ENCODE measurements around the gene MAN2A2.

DNA sequence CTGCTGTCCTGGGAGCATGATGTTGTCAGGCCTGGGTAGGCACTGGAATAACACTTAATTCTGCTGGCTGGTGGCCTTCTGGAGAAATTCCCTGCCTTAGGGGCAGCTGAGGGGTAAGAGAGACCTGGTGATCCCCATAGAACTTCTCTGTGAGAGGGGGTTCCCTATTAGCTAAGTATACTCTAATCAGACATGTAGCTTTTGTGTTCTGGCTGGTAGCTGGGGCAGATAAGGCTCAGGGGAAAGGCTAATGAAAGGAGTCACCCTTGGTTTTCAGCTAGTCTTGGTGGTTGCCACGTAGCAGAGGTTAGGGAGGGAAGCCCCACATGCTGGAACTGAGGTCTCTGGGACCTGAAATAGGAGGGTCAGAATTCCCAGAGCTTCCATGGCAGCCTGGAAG is 30.2 kb downstream of the MAN2A2 start:
- TF ChIP-seq, protein P1, sequence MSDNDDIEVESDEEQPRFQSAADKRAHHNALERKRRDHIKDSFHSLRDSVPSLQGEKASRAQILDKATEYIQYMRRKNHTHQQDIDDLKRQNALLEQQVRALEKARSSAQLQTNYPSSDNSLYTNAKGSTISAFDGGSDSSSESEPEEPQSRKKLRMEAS (IDR thresholded peaks at IDR 0.05) = no peak
- TF ChIP-seq, protein P2, sequence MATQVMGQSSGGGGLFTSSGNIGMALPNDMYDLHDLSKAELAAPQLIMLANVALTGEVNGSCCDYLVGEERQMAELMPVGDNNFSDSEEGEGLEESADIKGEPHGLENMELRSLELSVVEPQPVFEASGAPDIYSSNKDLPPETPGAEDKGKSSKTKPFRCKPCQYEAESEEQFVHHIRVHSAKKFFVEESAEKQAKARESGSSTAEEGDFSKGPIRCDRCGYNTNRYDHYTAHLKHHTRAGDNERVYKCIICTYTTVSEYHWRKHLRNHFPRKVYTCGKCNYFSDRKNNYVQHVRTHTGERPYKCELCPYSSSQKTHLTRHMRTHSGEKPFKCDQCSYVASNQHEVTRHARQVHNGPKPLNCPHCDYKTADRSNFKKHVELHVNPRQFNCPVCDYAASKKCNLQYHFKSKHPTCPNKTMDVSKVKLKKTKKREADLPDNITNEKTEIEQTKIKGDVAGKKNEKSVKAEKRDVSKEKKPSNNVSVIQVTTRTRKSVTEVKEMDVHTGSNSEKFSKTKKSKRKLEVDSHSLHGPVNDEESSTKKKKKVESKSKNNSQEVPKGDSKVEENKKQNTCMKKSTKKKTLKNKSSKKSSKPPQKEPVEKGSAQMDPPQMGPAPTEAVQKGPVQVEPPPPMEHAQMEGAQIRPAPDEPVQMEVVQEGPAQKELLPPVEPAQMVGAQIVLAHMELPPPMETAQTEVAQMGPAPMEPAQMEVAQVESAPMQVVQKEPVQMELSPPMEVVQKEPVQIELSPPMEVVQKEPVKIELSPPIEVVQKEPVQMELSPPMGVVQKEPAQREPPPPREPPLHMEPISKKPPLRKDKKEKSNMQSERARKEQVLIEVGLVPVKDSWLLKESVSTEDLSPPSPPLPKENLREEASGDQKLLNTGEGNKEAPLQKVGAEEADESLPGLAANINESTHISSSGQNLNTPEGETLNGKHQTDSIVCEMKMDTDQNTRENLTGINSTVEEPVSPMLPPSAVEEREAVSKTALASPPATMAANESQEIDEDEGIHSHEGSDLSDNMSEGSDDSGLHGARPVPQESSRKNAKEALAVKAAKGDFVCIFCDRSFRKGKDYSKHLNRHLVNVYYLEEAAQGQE (IDR thresholded peaks at IDR 0.05; ENCODE audit: low read depth) = no peak
- no peak for TF ChIP-seq CREB1 (IDR thresholded peaks at IDR 0.05; ENCODE audit: low read depth)
- no peak for TF ChIP-seq RAD21 (IDR thresholded peaks at IDR 0.05; ENCODE audit: low read depth)
- no peak for TF ChIP-seq EP300 (IDR thresholded peaks at IDR 0.05; ENCODE audit: borderline replicate concordance)
- TF ChIP-seq, protein P3, sequence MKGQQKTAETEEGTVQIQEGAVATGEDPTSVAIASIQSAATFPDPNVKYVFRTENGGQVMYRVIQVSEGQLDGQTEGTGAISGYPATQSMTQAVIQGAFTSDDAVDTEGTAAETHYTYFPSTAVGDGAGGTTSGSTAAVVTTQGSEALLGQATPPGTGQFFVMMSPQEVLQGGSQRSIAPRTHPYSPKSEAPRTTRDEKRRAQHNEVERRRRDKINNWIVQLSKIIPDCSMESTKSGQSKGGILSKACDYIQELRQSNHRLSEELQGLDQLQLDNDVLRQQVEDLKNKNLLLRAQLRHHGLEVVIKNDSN (IDR thresholded peaks at IDR 0.05) = no peak
- no peak for TF ChIP-seq CEBPB (IDR thresholded peaks at IDR 0.05)
- TF ChIP-seq TAF1 (IDR thresholded peaks at IDR 0.05; ENCODE audit: low read depth) = no peak
- TF ChIP-seq TEAD4 (IDR thresholded peaks at IDR 0.05) = no peak
- TF ChIP-seq ZBTB7A (IDR thresholded peaks at IDR 0.05; ENCODE audit: low read depth) = no peak
- no peak for TF ChIP-seq TCF12 (IDR thresholded peaks at IDR 0.05; ENCODE audit: low read depth)
- no peak for TF ChIP-seq NFIC (IDR thresholded peaks at IDR 0.05)
